Activated CD8-positive, alpha-beta memory T cell treated with anti-CD3 and anti-CD28 coated beads, Interleukin-2, amount 50 U/mL, for 48 hours (primary cell): ENCODE measurements around the gene TMEM50A.
"Not testable (repeated sequence)": the region's sequence is repeated elsewhere in the genome, so short reads cannot be mapped to it uniquely, and the experiment has no call there.

Experiments
- DNase-seq: peaks from one replicate; pipeline ENCODE4 v3.0.0-alpha.2; 2020

Gene TMEM50A

GRCh38 chr1:25389721-25390120 is 51.6 kb downstream of the TMEM50A start:
- not testable (repeated sequence) for DNase-seq

DNA sequence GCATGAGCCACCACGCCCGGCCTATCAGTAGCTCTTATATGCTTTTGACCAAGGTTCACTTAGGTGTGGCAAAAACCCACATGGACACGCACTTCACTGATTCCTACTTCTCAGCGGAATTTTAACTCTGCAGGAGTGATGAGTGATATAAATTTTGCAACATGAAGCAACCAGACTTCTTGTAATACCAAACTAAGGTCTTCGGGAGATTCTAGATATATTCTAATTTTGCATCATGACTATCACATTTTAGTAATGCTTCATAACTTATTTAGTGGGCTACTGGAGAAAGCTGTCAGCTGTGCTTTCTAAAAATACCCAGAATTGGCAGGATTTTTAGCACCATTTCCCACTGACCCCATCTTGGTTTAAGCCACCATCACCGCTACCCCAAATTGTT is 54.7 kb downstream of the TMEM50A start:
- no peak for DNase-seq

- not testable (repeated sequence) for DNase-seq
Observed at GRCh38 chr1:25397549-25397948, 59.4 kb downstream of the TMEM50A start.

DNA sequence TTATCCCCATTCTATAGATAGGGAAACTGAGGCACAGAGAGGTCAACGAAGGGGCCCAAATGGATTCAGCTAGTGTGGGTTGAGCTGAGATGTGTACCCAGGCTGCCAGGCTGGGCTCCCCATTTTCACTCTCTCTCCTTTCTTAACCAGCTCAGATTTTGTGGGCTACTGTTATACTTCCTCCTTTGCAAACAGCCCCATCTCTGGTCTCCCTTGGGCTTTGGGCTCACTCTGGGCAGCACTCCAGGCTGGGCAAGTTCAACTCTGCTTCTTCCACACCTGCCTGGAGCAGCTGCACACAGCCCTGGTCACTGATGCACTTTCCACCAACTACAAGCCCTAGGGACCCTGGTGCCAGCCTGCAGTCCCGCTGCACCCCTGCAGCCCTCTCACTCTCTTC is 59.9 kb downstream of the TMEM50A start:
- DNase-seq, result not testable (repeated sequence)

GRCh38 chr1:25402947-25403803 is 65.0 kb downstream of the TMEM50A start:
- DNase-seq, result not testable (repeated sequence)

DNA sequence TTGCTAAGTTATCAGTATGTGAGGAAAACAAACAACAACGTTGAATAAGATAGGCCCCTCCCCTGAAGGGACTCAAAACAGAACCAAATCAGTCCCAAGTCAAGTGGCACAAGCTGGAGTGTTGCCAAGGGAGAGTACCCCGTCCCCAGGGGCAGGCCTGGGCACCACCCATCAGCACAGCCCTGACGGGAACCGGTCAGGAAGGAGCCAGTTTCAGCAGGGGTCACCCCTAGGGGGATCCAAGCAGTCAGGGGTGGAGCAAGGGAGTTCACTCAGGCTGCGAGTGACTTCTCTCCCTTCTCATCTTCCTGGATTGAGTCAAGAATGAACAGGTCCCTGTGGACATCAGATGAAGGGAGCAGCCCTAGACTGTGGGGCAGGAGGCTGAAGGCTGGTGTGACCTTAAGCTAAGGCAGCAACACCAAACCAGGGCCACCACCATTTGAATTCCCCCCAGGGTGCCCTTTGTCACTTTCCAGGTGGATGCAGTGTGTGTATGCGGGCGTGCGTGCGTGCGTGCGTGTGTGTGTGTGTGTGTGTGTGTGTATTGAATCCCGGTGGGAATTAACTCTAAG is 67.7 kb downstream of the TMEM50A start:
- not testable (repeated sequence) for DNase-seq

- not testable (repeated sequence) for DNase-seq
Observed at GRCh38 chr1:25409641-25410427, 71.7 kb downstream of the TMEM50A start.
